Mesodermal cell (in vitro differentiated cells): ENCODE results near the gene PI4K2B.
"Not testable (repeated sequence)": the region's sequence is repeated elsewhere in the genome, so short reads cannot be mapped to it uniquely, and the experiment has no call there.

Experiments used
- H3K27ac ChIP-seq: 2 replicates; pipeline ENCODE4 v1.7.0; 2013; ENCODE audit warnings: mild to moderate bottlenecking, low read depth, low read length, moderate library complexity; ENCODE audit not compliant: severe bottlenecking
- H3K36me3 ChIP-seq: 2 replicates; pipeline ENCODE4 v1.7.1; 2013; ENCODE audit warnings: mild to moderate bottlenecking, low read length, moderate library complexity; ENCODE audit not compliant: control insufficient read depth, insufficient read depth
- H3K4me1 ChIP-seq: one replicate; pipeline ENCODE4 v1.7.1; 2013; ENCODE audit warnings: mild to moderate bottlenecking, low read length; ENCODE audit not compliant: insufficient read depth, control insufficient read depth, poor library complexity, severe bottlenecking
- H3K4me3 ChIP-seq: 2 replicates; pipeline ENCODE4 v1.7.0; 2013; ENCODE audit warnings: low read length, control low read depth, mild to moderate bottlenecking; ENCODE audit not compliant: insufficient read depth, poor library complexity, severe bottlenecking; ENCODE audit errors: extremely low read depth
- H3K9me3 ChIP-seq: 2 replicates; pipeline ENCODE4 v1.7.1; 2013; ENCODE audit warnings: mild to moderate bottlenecking, low read length, moderate library complexity; ENCODE audit not compliant: control insufficient read depth
- WGBS, 2 experiments: methylation state at CpG; one replicate each; pipeline ENCODE4 v1.1.5; 2013; ENCODE audit warnings: missing lambda C conversion rate in 2 of 2; ENCODE audit not compliant: insufficient coverage in 2 of 2; 5-methylcytosine and 5-hydroxymethylcytosine counted together

Gene PI4K2B

DNA sequence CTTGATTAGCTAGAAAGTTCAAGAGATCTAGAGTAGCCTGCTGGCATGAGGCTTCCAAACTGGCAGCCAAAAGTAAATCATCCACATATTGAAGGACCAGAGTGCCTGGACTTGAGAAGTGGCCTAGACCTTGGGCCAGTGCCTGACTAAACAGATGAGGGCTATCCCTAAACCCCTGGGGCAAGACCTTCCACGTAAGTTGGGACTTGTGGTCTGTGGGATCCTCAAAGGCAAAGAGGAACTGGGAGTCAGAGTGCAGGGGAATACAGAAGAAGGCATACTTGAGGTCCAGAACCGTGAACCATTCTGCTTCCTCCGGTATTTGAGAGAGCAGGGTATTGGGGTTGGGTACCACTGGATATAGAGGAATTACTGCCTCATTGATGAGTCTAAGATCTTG, 8.4 kb downstream of the PI4K2B start:
- H3K4me3 ChIP-seq, H3K4me1 ChIP-seq, H3K27ac ChIP-seq, H3K36me3 ChIP-seq, H3K9me3 ChIP-seq: not testable (repeated sequence)
- WGBS, 2 experiments: 90 to 95% methylated on average over 3 of the region's 3 CpGs

DNA sequence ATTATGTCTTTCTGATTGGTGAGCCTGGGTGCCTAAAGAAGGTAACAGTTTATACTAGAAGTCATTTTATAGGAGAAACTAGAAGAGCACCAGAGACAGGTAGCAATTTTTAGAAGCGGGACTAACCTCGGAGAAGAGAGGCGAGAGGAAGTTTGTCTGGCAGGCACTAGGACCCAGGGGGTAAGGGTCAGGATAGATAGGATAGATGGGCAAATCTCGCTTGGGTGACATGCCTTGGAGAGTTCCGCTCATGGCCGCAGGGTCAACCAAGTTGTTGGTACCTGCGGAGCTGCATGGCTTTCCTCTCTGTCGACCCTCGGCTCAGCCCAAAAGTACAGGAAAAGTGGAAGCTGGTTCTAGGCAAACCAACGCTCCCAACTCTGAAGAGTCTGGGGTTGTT, 11.3 kb downstream of the PI4K2B start:
- Histone ChIP-seq H3K9me3 (no peaks in the 10 kb centered on the region), H3K27ac (no peak overlapping the region), H3K4me1 (no peaks in the 10 kb centered on the region), H3K36me3 (no peaks in the 10 kb centered on the region), H3K4me3 (no peak overlapping the region)
- WGBS, 2 experiments: 90 to 91% methylated on average over 10 of the region's 10 CpGs

DNA sequence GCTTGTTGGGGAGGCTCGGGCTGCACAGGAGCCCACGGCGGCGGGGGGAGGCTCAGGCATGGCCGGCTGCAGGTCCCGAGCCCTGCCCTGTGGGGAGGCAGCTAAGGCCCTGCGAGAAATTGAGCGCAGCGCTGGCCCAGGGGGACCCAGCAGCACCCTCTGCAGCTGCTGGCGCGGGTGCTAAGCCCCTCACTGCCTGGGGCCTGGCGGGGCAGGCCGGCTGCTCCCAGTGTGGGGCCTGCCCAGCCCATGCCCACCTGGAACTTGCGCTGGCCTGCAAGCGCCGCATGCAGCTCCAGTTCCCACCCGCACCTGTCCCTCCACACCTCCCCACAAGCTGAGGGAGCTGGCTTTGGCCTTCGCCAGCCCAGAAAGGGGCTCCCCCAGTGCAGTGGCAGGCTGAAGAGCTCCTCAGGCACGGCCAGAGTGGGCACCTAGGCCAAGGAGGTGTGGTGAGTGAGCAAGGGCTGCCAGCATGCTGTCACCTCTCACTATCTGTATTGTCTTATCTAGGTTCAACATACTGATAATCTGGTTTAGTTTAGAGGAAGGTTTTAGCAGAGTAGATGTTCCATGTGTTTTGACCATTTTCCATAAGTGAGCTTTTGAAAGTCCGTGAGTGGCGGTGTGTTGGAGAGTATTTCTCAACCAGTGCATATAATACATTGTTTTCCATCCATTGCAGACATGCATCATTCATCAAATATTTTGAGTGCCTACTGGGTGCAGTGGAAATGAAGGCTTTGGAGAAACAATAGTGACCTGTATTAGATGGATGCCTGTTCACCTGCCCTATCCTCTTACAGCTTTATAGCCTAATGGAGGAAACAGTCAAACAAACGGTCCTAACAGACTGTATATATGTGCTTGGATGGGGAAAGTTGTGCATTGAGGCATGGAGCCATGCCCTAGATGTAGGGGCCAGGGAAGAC, 13.1 kb downstream of the PI4K2B start:
- Histone ChIP-seq H3K9me3 (no peaks in the 10 kb centered on the region), H3K36me3 (no peaks in the 10 kb centered on the region), H3K27ac (no peak overlapping the region), H3K4me1 (no peaks in the 10 kb centered on the region), H3K4me3 (no peak overlapping the region)
- 98% methylated on average over 14 to 15 of the region's 22 CpGs for WGBS, 2 experiments

DNA sequence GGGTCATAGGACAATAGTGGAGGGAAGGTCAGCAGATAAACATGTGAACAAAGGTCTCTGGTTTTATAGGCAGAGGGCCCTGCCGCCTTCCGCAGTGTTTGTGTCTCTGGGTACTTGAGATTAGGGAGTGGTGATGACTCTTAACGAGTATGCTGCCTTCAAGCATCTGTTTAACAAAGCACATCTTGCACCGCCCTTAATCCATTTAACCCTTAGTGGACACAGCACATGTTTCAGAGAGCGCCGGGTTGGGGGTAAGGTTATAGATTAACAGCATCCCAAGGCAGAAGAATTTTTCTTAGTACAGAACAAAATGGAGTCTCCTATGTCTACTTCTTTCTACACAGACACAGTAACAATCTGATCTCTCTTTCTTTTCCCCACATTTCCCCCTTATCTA, 15.0 kb downstream of the PI4K2B start:
- H3K9me3 ChIP-seq, H3K27ac ChIP-seq, H3K36me3 ChIP-seq, H3K4me3 ChIP-seq, H3K4me1 ChIP-seq: not testable (repeated sequence)
- WGBS, 2 experiments: no CpG with 5 or more reads among the region's 6 CpGs

DNA sequence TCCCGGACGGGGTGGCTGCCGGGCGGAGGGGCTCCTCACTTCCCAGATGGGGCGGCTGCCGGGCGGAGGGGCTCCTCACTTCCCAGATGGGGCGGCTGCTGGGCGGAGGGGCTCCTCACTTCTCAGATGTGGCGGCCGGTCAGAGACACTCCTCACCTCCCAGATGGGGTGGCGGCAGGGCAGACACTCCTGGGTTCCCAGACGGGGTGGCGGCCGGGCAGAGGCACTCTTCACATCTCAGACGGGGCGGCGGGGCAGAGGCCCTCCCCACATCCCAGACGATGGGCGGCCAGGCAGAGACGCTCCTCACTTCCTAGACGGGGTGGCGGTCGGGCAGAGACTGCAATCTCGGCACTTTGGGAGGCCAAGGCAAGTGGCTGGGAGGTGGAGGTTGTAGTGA, 15.7 kb downstream of the PI4K2B start:
- H3K4me3 ChIP-seq, H3K4me1 ChIP-seq, H3K9me3 ChIP-seq, H3K27ac ChIP-seq, H3K36me3 ChIP-seq: not testable (repeated sequence)
- WGBS, 2 experiments: 94 to 97% methylated on average over 7 of the region's 25 CpGs

DNA sequence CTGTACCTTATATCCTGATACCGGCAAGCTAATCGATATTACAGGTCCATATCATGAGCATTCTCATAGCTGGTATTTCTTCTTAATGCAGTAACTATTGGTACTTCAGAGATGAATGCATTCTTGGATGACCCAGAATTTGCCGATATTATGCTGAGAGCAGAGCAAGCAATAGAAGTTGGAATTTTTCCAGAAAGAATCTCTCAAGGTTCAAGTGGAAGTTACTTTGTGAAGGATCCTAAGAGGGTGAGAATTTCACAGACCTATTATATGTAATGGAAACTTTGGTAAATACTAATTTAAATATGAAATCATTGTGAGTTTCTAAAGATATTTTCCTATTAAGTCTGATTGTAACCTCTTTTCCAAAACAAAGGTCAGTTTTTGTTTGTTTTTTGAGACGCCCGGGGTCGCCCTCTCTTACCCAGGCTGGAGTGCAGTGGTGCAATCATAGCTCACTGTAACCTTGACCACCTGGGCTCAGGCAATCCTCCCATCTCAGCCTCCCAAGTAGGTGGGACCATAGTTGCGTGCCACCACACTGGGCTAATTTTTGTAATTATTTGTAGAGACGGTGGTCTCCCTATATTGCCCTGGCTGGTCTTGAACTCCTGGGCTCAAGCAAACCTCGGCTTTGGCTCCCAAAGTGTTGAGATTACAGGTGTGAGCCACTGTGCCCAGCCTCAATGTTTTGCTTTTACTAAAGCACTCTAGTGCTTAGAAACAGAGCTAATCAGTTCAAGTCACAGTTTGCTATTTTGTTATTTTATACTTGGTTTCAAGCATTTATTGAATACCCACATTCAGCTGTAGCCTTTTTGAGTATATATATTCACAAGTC, 18.6 kb downstream of the PI4K2B start:
- Histone ChIP-seq H3K36me3 (peaks cover 17% of the 10 kb centered on the region), H3K27ac (no peak overlapping the region), H3K4me3 (no peak overlapping the region), H3K9me3 (no peaks in the 10 kb centered on the region), H3K4me1 (no peaks in the 10 kb centered on the region)
- 80 to 85% methylated on average over 7 of the region's 9 CpGs for WGBS, 2 experiments

DNA sequence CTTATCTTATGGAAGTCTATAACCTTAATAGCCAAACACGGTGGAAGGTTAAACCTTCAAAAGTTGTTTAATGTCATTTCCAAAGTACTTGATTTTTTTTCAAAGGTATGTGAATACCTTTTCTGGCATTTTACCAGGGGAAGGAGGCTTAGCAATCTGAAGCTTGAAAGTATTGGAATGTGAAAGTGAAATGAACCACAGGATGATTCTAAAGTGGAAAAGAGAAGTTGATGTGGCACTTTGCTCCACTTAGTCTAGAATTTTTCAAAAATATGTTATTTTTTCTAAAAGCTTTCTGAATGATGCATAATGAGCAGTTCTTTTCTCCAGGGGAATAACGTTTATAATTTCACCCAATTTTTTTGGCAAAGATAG, 19.2 kb downstream of the PI4K2B start:
- H3K36me3 ChIP-seq: peaks cover 17% of the 10 kb centered on the region
- no peak overlapping the region for H3K4me3 ChIP-seq
- no peaks in the 10 kb centered on the region for H3K9me3 ChIP-seq
- WGBS, 2 experiments: no CpG with 5 or more reads among the region's 2 CpGs
- H3K27ac ChIP-seq: no peak overlapping the region
- H3K4me1 ChIP-seq: no peaks in the 10 kb centered on the region

DNA sequence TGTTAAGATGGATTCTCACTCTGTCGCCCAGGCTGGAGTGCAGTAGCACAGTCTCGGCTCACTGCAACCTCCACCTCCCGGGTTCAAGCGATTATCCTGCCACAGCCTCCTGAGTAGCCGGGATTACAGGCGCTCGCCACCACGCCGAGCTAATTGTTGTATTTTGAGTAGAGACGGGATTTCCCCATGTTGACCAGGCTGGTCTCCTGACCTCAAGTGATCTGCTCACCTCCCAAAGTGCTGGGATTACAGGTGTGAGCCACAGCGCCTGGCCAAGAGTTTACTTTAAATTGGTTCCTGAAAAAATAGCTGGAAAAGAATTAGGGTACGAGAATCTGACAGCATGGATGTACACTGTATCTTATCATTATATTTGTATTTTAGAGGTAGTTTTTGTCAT, 20.0 kb downstream of the PI4K2B start:
- H3K36me3 ChIP-seq: peaks cover 17% of the 10 kb centered on the region
- not testable (repeated sequence) for H3K4me3 ChIP-seq, H3K4me1 ChIP-seq, H3K9me3 ChIP-seq, H3K27ac ChIP-seq
- 84 to 92% methylated on average over 9 to 11 of the region's 12 CpGs for WGBS, 2 experiments

DNA sequence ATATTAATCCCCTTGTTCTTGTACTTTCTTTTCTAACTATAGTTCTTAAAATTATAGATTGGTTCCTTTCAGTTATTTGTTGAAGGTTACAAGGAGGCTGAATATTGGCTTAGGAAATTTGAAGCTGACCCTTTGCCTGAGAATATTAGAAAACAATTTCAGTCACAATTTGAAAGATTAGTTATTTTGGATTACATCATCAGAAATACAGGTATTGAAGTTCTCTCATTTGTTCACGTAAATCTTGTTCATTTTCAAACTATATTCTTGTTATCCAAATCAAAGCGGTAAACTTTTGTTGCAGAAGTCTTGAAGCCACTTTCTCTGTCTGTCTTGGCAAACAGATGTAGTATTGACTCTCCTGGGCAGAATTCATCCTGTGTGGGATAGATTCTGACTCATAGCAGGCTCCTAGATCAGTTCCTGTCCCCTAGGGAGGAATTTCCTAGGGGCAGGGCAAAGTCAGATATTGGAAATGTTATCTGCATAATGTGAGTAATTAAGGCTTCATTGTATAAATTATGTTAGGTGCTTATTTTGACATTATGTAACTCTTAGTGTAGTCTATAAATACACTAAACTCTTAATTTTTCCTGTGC, 25.2 kb downstream of the PI4K2B start:
- Histone ChIP-seq H3K9me3 (no peaks in the 10 kb centered on the region), H3K36me3 (peaks cover 22% of the 10 kb centered on the region), H3K27ac (no peak overlapping the region), H3K4me1 (no peaks in the 10 kb centered on the region), H3K4me3 (no peak overlapping the region)
- 80 to 100% methylated on average over 1 to 2 of the region's 2 CpGs for WGBS, 2 experiments

DNA sequence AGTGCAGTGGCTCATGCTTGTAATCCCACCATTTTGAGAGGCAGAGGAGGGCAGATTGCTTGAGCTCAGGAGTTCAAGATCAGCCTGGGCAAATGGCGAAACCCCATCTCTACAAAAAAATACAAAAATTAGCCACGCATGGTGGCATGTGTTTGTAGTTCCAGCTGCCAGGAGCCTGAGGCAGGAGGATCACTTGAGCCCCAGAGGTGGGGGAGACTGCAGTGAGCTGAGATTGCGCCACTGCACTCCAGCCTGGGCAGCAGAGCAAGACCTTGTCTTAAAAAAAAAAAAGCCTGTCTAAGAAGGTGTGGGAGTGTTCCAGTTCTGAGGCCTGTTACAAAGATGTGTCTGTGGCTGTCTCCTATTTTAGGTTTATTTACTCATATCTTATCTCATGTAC, 38.0 kb downstream of the PI4K2B start:
- H3K4me3 ChIP-seq: no peak overlapping the region
- H3K4me1 ChIP-seq: no peaks in the 10 kb centered on the region
- H3K9me3 ChIP-seq: no peaks in the 10 kb centered on the region
- peaks cover 11% of the 10 kb centered on the region for H3K36me3 ChIP-seq
- H3K27ac ChIP-seq: no peak overlapping the region
- WGBS, 2 experiments: 80 to 100% methylated on average over 1 to 3 of the region's 3 CpGs
